A673 (cell line): ENCODE measurements around the gene ATG9B. TPM values are rescaled to one million over a fixed set of nuclear protein-coding genes. Genes with fewer than 3 reads are reported as not detected.

Experiments
- BruUV-seq: library from RNA; stranded (reverse); fragments of 400-500 nt; replicated peaks from 2 replicates; lab custom pipeline; 2021; lab: Mats Ljungman, UMichigan
- CTCF ChIA-PET: fragments of 300-600 bp; sonication (Branson Sonifier 250); formaldehyde crosslinking; loops from one replicate; lab custom pipeline; 2022; ENCODE audit warnings: antibody characterized with exemption; lab: Charles Lee
- POLR2A ChIA-PET: fragments of 300-600 bp; sonication (Branson Sonifier 250); formaldehyde crosslinking; loops from one replicate; lab custom pipeline; 2022; ENCODE audit warnings: antibody characterized with exemption; ENCODE audit not compliant: low non-redundant PET; lab: Charles Lee
- DNase-seq: peaks from one replicate; pipeline ENCODE4 v3.0.0-alpha.2; 2015; ENCODE audit warnings: low spot score
- H3K27ac ChIP-seq: fragments of 200-600 bp; sonication (generic); 2 replicates; pipeline ENCODE4 v1.5.1; 2016; ENCODE audit warnings: mixed run types, low read depth, mild to moderate bottlenecking, mixed read lengths, antibody characterized with exemption, low read length; ENCODE audit not compliant: poor library complexity, severe bottlenecking
- H3K27me3 ChIP-seq: fragments of 200-600 bp; sonication (generic); replicated peaks from 2 replicates; pipeline ENCODE4 v1.6.1; 2017; ENCODE audit warnings: mixed run types, low read depth, mild to moderate bottlenecking, mixed read lengths, antibody characterized with exemption, low read length; ENCODE audit not compliant: insufficient read depth, poor library complexity
- H3K36me3 ChIP-seq: fragments of 200-600 bp; sonication (generic); 2 replicates; pipeline ENCODE4 v1.6.1; 2016; ENCODE audit warnings: mixed run types, mild to moderate bottlenecking, mixed read lengths, antibody characterized with exemption, low read length; ENCODE audit not compliant: insufficient read depth, poor library complexity, severe bottlenecking
- H3K4me1 ChIP-seq: fragments of 200-600 bp; sonication (generic); 2 replicates; pipeline ENCODE4 v1.6.1; 2017; ENCODE audit warnings: mixed run types, mild to moderate bottlenecking, mixed read lengths, antibody characterized with exemption, low read length; ENCODE audit not compliant: insufficient read depth, poor library complexity, severe bottlenecking
- H3K4me3 ChIP-seq: fragments of 200-600 bp; sonication (generic); 2 replicates; pipeline ENCODE4 v1.5.1; 2016; ENCODE audit warnings: low read depth, mixed run types, mild to moderate bottlenecking, mixed read lengths, low read length; ENCODE audit not compliant: poor library complexity, severe bottlenecking
- H3K9me3 ChIP-seq: fragments of 200-600 bp; sonication (generic); 2 replicates; pipeline ENCODE4 v1.6.1; 2016; ENCODE audit warnings: mixed run types, low read depth, mild to moderate bottlenecking, mixed read lengths, antibody characterized with exemption, low read length; ENCODE audit not compliant: poor library complexity, severe bottlenecking
- CTCF ChIP-seq: fragments of 300-800, 200-600 bp; sonication (generic); conservative IDR thresholded peaks from 2 replicates; pipeline ENCODE4 v1.5.1; 2017; ENCODE audit warnings: low read depth, mild to moderate bottlenecking, antibody characterized with exemption, low read length, moderate library complexity, mixed read lengths
- EZH2 ChIP-seq: fragments of 200-600 bp; sonication (generic); IDR thresholded peaks from 2 replicates; pipeline ENCODE4 v1.6.1; 2017; ENCODE audit warnings: borderline replicate concordance, low read depth, mild to moderate bottlenecking, mixed read lengths, antibody characterized with exemption, low read length; ENCODE audit not compliant: poor library complexity, severe bottlenecking
- intact Hi-C: fragments of 100-400 bp; cut with micrococcal nuclease; formaldehyde crosslinking; loops from one replicate; pipeline ENCODE4 v1.10.0; 2022; ENCODE audit not compliant: unreplicated experiment
- total RNA-seq: library from RNA; stranded (reverse); gene quantifications from 2 replicates; pipeline ENCODE4 v1.2.3, GENCODE V29; 2021

The ATG9B gene
- total RNA-seq, 1 experiment from 2014 or later: 1.9 TPM

- no peak overlapping the region for H3K4me3 ChIP-seq
- ChIA-PET CTCF (interaction anchor here (1.1 kb wide), 1 partner anchor 9 kb away, joined by 5 read pairs; no protein-coding TSS in a partner anchor), POLR2A (interaction anchor here (0.6 kb wide), 1 partner anchor 30 kb away, joined by 3 read pairs; no protein-coding TSS in a partner anchor)
- peaks cover 4% of the 10 kb centered on the region for H3K4me1 ChIP-seq
- no peak for DNase-seq
- no TSS peak for BruUV-seq
- no peak overlapping the region for H3K27ac ChIP-seq
- H3K9me3 ChIP-seq: no peaks in the 10 kb centered on the region
- H3K27me3 ChIP-seq: no peaks in the 10 kb centered on the region
- no peaks in the 10 kb centered on the region for H3K36me3 ChIP-seq
- intact Hi-C loops: no loop called here
- TF ChIP-seq EZH2 (no peak), CTCF (no peak)
These were observed 29.3 kb downstream of the ATG9B start for GRCh38 chr7:150994838-150995510.

GRCh38 chr7:150994141-150994837 is 30.0 kb downstream of the ATG9B start:
- ChIA-PET CTCF (interaction anchor here (0.6 to 1.1 kb wide), 2 partner anchors 8 to 11 kb away, joined by 3 to 5 read pairs; no protein-coding TSS in a partner anchor), POLR2A (no interaction called here)
- DNase-seq: no peak
- Histone ChIP-seq H3K36me3 (no peaks in the 10 kb centered on the region), H3K4me1 (peaks cover 4% of the 10 kb centered on the region), H3K27me3 (no peaks in the 10 kb centered on the region), H3K9me3 (no peaks in the 10 kb centered on the region), H3K4me3 (no peak overlapping the region), H3K27ac (no peak overlapping the region)
- BruUV-seq: no TSS peak
- TF ChIP-seq EZH2: no peak
- TF ChIP-seq CTCF: no peak
- intact Hi-C loops: no loop called here

- DNase-seq: no peak
- ChIA-PET CTCF (no interaction called here), POLR2A (no interaction called here)
- no peaks in the 10 kb centered on the region for H3K27me3 ChIP-seq
- peaks cover 4% of the 10 kb centered on the region for H3K4me1 ChIP-seq
- no peak for TF ChIP-seq EZH2
- no peak for TF ChIP-seq CTCF
- intact Hi-C loops: no loop called here
- H3K4me3 ChIP-seq: no peak overlapping the region
- no peak overlapping the region for H3K27ac ChIP-seq
- no peaks in the 10 kb centered on the region for H3K9me3 ChIP-seq
- no TSS peak for BruUV-seq
- H3K36me3 ChIP-seq: no peaks in the 10 kb centered on the region
These were observed 30.8 kb downstream of the ATG9B start for GRCh38 chr7:150993511-150993910.
